Measurements from ENCODE around the gene DGKB. TPM values are rescaled to one million over a fixed set of nuclear protein-coding genes. Genes with fewer than 3 reads are reported as not detected.
"Not testable (repeated sequence)": the region's sequence is repeated elsewhere in the genome, so short reads cannot be mapped to it uniquely, and the experiment has no call there.

Gene DGKB
- polyA plus RNA-seq, 3 donors from 2014 or later: not detected

- Mint-ChIP-seq H3K36me3 (peaks cover 0 to 3% (median 0%) of the 10 kb centered on the region in 3 donors), H3K9me3 (peaks cover 10 to 28% (median 15%) of the 10 kb centered on the region in 6 donors), H3K4me3 (no peak overlapping the region), H3K4me1 (no peaks in the 10 kb centered on the region), H3K27me3 (ENCODE audit: low read depth in 3 of 3) (peaks cover 0 to 5% (median 0%) of the 10 kb centered on the region in 3 donors), H3K27ac (no peak overlapping the region)
- DNase-seq: no peak
Observed at GRCh38 chr7:14292737-14293136, 609.8 kb downstream of the DGKB start.

- peaks cover 0 to 2% (median 0%) of the 10 kb centered on the region in 3 donors for H3K27me3 Mint-ChIP-seq (ENCODE audit: low read depth in 3 of 3)
- no peaks in the 10 kb centered on the region for H3K4me1 Mint-ChIP-seq
- DNase-seq: no peak
- H3K9me3 Mint-ChIP-seq: peaks cover 0 to 12% (median 4%) of the 10 kb centered on the region in 6 donors
- no peaks in the 10 kb centered on the region for H3K36me3 Mint-ChIP-seq
- H3K4me3 Mint-ChIP-seq: no peak overlapping the region
- H3K27ac Mint-ChIP-seq: no peak overlapping the region
Observed at GRCh38 chr7:14289957-14290356, 612.6 kb downstream of the DGKB start.

- Mint-ChIP-seq H3K4me3 (no peak overlapping the region), H3K9me3 (peaks cover 0 to 7% (median 2%) of the 10 kb centered on the region in 6 donors), H3K4me1 (no peaks in the 10 kb centered on the region), H3K36me3 (no peaks in the 10 kb centered on the region), H3K27ac (no peak overlapping the region), H3K27me3 (ENCODE audit: low read depth in 3 of 3) (peaks cover 0 to 2% (median 0%) of the 10 kb centered on the region in 3 donors)
- DNase-seq: no peak
Observed at GRCh38 chr7:14288701-14289100, 613.9 kb downstream of the DGKB start.

- H3K4me1 Mint-ChIP-seq: no peaks in the 10 kb centered on the region
- no peak for DNase-seq
- H3K4me3 Mint-ChIP-seq: no peak overlapping the region
- H3K27me3 Mint-ChIP-seq (ENCODE audit: low read depth in 3 of 3): peaks cover 0 to 2% (median 0%) of the 10 kb centered on the region in 3 donors
- peaks cover 0 to 7% (median 0%) of the 10 kb centered on the region in 6 donors for H3K9me3 Mint-ChIP-seq
- no peak overlapping the region for H3K27ac Mint-ChIP-seq
- H3K36me3 Mint-ChIP-seq: no peaks in the 10 kb centered on the region
Observed at GRCh38 chr7:14287398-14287797, 615.2 kb downstream of the DGKB start.

- peaks cover 0 to 7% (median under 1%) of the 10 kb centered on the region in 6 donors for H3K9me3 Mint-ChIP-seq
- no peak for DNase-seq
- no peaks in the 10 kb centered on the region for H3K36me3 Mint-ChIP-seq
- H3K27ac Mint-ChIP-seq: no peak overlapping the region
- H3K27me3 Mint-ChIP-seq (ENCODE audit: low read depth in 3 of 3): peaks cover 0 to 2% (median 0%) of the 10 kb centered on the region in 3 donors
- no peak overlapping the region for H3K4me3 Mint-ChIP-seq
- no peaks in the 10 kb centered on the region for H3K4me1 Mint-ChIP-seq
Observed at GRCh38 chr7:14286036-14286435, 616.5 kb downstream of the DGKB start.

GRCh38 chr7:14279065-14279871, 623.3 kb downstream of the DGKB start:
- peaks cover 0 to 19% (median 9%) of the 10 kb centered on the region in 6 donors for H3K9me3 Mint-ChIP-seq
- not testable (repeated sequence) for H3K4me1 Mint-ChIP-seq; H3K4me3 Mint-ChIP-seq; H3K36me3 Mint-ChIP-seq; H3K27ac Mint-ChIP-seq; DNase-seq; H3K27me3 Mint-ChIP-seq (ENCODE audit: low read depth in 3 of 3)

GRCh38 chr7:14275356-14275755, 627.2 kb downstream of the DGKB start:
- Mint-ChIP-seq H3K4me3 (no peak overlapping the region), H3K9me3 (peaks cover 0 to 35% (median 11%) of the 10 kb centered on the region in 6 donors), H3K4me1 (no peaks in the 10 kb centered on the region), H3K27me3 (ENCODE audit: low read depth in 3 of 3) (no peaks in the 10 kb centered on the region), H3K36me3 (no peaks in the 10 kb centered on the region), H3K27ac (no peak overlapping the region)
- DNase-seq: no peak

GRCh38 chr7:14271441-14271840, 631.1 kb downstream of the DGKB start:
- Mint-ChIP-seq H3K9me3 (peaks cover 0 to 23% (median 4%) of the 10 kb centered on the region in 6 donors), H3K4me1 (no peaks in the 10 kb centered on the region), H3K36me3 (no peaks in the 10 kb centered on the region), H3K27me3 (ENCODE audit: low read depth in 3 of 3) (no peaks in the 10 kb centered on the region), H3K4me3 (no peak overlapping the region), H3K27ac (no peak overlapping the region)
- no peak for DNase-seq

- Mint-ChIP-seq H3K36me3 (no peaks in the 10 kb centered on the region), H3K9me3 (peaks cover 0 to 29% (median 6%) of the 10 kb centered on the region in 6 donors), H3K4me3 (no peak overlapping the region), H3K4me1 (no peaks in the 10 kb centered on the region), H3K27me3 (ENCODE audit: low read depth in 3 of 3) (no peaks in the 10 kb centered on the region), H3K27ac (peak overlapping the region in 1 of 6 donors; percentile 4)
- DNase-seq: no peak
Observed at GRCh38 chr7:14270099-14270498, 632.5 kb downstream of the DGKB start.

- H3K27ac Mint-ChIP-seq: no peak overlapping the region
- DNase-seq: no peak
- no peaks in the 10 kb centered on the region for H3K27me3 Mint-ChIP-seq (ENCODE audit: low read depth in 3 of 3)
- H3K36me3 Mint-ChIP-seq: no peaks in the 10 kb centered on the region
- H3K9me3 Mint-ChIP-seq: peaks cover 0 to 20% (median 7%) of the 10 kb centered on the region in 6 donors
- no peak overlapping the region for H3K4me3 Mint-ChIP-seq
- no peaks in the 10 kb centered on the region for H3K4me1 Mint-ChIP-seq
Observed at GRCh38 chr7:14260011-14260410, 642.5 kb downstream of the DGKB start.

GRCh38 chr7:14258861-14259260, 643.7 kb downstream of the DGKB start:
- Mint-ChIP-seq H3K9me3 (peaks cover 0 to 17% (median 8%) of the 10 kb centered on the region in 6 donors), H3K27me3 (ENCODE audit: low read depth in 3 of 3) (no peaks in the 10 kb centered on the region), H3K4me1 (no peaks in the 10 kb centered on the region), H3K27ac (no peak overlapping the region), H3K4me3 (no peak overlapping the region), H3K36me3 (no peaks in the 10 kb centered on the region)
- no peak for DNase-seq

- no peak overlapping the region for H3K4me3 Mint-ChIP-seq
- no peaks in the 10 kb centered on the region for H3K36me3 Mint-ChIP-seq
- H3K4me1 Mint-ChIP-seq: no peaks in the 10 kb centered on the region
- H3K9me3 Mint-ChIP-seq: peaks cover 0 to 21% (median 9%) of the 10 kb centered on the region in 6 donors
- no peaks in the 10 kb centered on the region for H3K27me3 Mint-ChIP-seq (ENCODE audit: low read depth in 3 of 3)
- DNase-seq: no peak
- no peak overlapping the region for H3K27ac Mint-ChIP-seq
Observed at GRCh38 chr7:14258441-14258840, 644.1 kb downstream of the DGKB start.

- Mint-ChIP-seq H3K4me1 (no peaks in the 10 kb centered on the region), H3K4me3 (no peak overlapping the region), H3K9me3 (peaks cover 0 to 37% (median 9%) of the 10 kb centered on the region in 6 donors), H3K27me3 (ENCODE audit: low read depth in 3 of 3) (no peaks in the 10 kb centered on the region), H3K27ac (no peak overlapping the region), H3K36me3 (peaks cover 0 to 5% (median 0%) of the 10 kb centered on the region in 3 donors)
- DNase-seq: no peak
Observed at GRCh38 chr7:14252458-14252857, 650.1 kb downstream of the DGKB start.

GRCh38 chr7:14242175-14242574, 660.4 kb downstream of the DGKB start:
- Mint-ChIP-seq H3K36me3 (no peaks in the 10 kb centered on the region), H3K4me3 (no peak overlapping the region), H3K9me3 (peaks cover 0 to 11% (median 6%) of the 10 kb centered on the region in 6 donors), H3K27ac (no peak overlapping the region), H3K27me3 (ENCODE audit: low read depth in 3 of 3) (peaks cover 0 to 2% (median 0%) of the 10 kb centered on the region in 3 donors), H3K4me1 (no peaks in the 10 kb centered on the region)
- DNase-seq: no peak
